Calu3 (cell line): ENCODE data around the gene ITPR2. TPM values are rescaled to one million over a fixed set of nuclear protein-coding genes. Genes with fewer than 3 reads are reported as not detected.

ENCODE experiments used
- BruUV-seq: library from RNA; stranded (reverse); fragments of 400-500 nt; replicated peaks from 2 replicates; lab custom pipeline; 2021; lab: Mats Ljungman, UMichigan
- CTCF ChIA-PET: fragments of 300-600 bp; sonication (Branson Sonifier 250); formaldehyde crosslinking; loops from one replicate; lab custom pipeline; 2022; ENCODE audit warnings: antibody characterized with exemption; lab: Charles Lee
- DNase-seq: peaks from one replicate; pipeline ENCODE4 v3.0.0; 2022
- H3K27ac Mint-ChIP-seq: one replicate; pipeline ENCODE4 v1.8.0; 2022; ENCODE audit warnings: mixed read lengths; ENCODE audit not compliant: unreplicated experiment
- H3K27me3 Mint-ChIP-seq: one replicate; pipeline ENCODE4 v1.8.0; 2022; ENCODE audit warnings: mixed read lengths; ENCODE audit not compliant: unreplicated experiment
- H3K36me3 Mint-ChIP-seq: one replicate; pipeline ENCODE4 v1.8.0; 2022; ENCODE audit warnings: mild to moderate bottlenecking, moderate library complexity, mixed read lengths; ENCODE audit not compliant: insufficient read depth, unreplicated experiment
- H3K4me1 Mint-ChIP-seq: one replicate; pipeline ENCODE4 v1.8.0; 2022; ENCODE audit warnings: mild to moderate bottlenecking, low read depth, mixed read lengths; ENCODE audit not compliant: unreplicated experiment
- H3K4me3 Mint-ChIP-seq: one replicate; pipeline ENCODE4 v1.8.0; 2022; ENCODE audit warnings: mild to moderate bottlenecking, low read depth, moderate library complexity, mixed read lengths; ENCODE audit not compliant: unreplicated experiment
- H3K9me3 Mint-ChIP-seq: one replicate; pipeline ENCODE4 v1.8.0; 2022; ENCODE audit warnings: low read depth, mixed read lengths; ENCODE audit not compliant: unreplicated experiment
- intact Hi-C: fragments of 100-400 bp; cut with micrococcal nuclease; formaldehyde crosslinking; loops from one replicate; pipeline ENCODE4 v1.10.0; 2022; ENCODE audit not compliant: unreplicated experiment
- total RNA-seq: library from RNA; stranded (reverse); gene quantifications from 2 replicates; pipeline ENCODE4 v1.2.3, GENCODE V29; 2022
- TF ChIP-seq, protein P1 (sequence below): fragments of 200-600 bp; IDR thresholded peaks from one replicate; pipeline ENCODE4 v1.8.0; 2022; ENCODE audit warnings: antibody characterized with exemption; ENCODE audit not compliant: unreplicated experiment

Gene ITPR2
- total RNA-seq, 1 experiment from 2014 or later: 2.5 TPM

DNA sequence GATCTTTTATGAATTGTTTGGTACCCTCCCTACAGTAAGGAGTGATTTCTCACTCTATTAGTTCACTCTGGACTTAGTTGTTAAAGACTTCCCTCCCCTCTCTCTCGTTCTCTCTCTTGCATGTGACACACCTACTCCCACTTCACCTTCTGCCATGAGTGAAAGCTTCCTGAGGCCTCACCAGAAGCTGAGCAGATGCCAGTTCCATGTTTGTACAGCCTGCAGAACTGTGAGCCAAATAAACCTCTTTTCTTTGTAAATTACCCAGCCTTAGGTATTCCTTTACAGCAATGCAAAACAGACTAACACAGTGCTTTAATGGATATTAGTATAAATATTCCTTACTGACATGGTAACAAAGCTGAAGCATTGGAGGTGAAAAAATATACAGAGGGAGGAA lies 450.0 kb downstream of the ITPR2 start:
- TF ChIP-seq, protein P1, sequence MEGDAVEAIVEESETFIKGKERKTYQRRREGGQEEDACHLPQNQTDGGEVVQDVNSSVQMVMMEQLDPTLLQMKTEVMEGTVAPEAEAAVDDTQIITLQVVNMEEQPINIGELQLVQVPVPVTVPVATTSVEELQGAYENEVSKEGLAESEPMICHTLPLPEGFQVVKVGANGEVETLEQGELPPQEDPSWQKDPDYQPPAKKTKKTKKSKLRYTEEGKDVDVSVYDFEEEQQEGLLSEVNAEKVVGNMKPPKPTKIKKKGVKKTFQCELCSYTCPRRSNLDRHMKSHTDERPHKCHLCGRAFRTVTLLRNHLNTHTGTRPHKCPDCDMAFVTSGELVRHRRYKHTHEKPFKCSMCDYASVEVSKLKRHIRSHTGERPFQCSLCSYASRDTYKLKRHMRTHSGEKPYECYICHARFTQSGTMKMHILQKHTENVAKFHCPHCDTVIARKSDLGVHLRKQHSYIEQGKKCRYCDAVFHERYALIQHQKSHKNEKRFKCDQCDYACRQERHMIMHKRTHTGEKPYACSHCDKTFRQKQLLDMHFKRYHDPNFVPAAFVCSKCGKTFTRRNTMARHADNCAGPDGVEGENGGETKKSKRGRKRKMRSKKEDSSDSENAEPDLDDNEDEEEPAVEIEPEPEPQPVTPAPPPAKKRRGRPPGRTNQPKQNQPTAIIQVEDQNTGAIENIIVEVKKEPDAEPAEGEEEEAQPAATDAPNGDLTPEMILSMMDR: no peak
- intact Hi-C loops: no loop called here
- no peaks in the 10 kb centered on the region for H3K36me3 Mint-ChIP-seq
- CTCF ChIA-PET: no interaction called here
- no peak for DNase-seq
- no peak overlapping the region for H3K4me3 Mint-ChIP-seq
- no TSS peak for BruUV-seq
- H3K27ac Mint-ChIP-seq: no peak overlapping the region
- H3K4me1 Mint-ChIP-seq: no peaks in the 10 kb centered on the region
- no peaks in the 10 kb centered on the region for H3K9me3 Mint-ChIP-seq
- H3K27me3 Mint-ChIP-seq: no peaks in the 10 kb centered on the region

DNA sequence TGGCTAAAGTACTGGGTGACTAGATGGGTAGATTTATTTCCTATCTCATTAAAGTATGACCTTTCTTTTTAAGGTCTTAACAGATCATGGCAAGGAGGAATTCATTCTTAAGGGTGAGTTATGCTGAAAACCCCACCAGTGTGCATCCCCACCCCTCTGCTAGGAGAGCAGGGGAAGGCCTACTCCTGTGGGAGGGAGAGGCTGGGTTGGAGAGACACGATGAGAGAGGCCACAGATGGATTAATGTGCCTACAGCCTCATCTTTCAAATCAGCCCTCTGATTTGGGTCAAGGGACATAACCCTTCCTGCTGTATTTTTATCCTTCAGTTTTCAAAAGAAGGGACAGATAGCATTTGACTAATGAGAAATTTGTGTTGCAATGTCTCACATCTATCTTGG lies 452.1 kb downstream of the ITPR2 start:
- Mint-ChIP-seq H3K9me3 (no peaks in the 10 kb centered on the region), H3K4me3 (no peak overlapping the region), H3K4me1 (no peaks in the 10 kb centered on the region), H3K27ac (no peak overlapping the region), H3K27me3 (no peaks in the 10 kb centered on the region), H3K36me3 (no peaks in the 10 kb centered on the region)
- BruUV-seq: no TSS peak
- DNase-seq: no peak
- intact Hi-C loops: no loop called here
- TF ChIP-seq, protein P1: no peak
- CTCF ChIA-PET: no interaction called here

DNA sequence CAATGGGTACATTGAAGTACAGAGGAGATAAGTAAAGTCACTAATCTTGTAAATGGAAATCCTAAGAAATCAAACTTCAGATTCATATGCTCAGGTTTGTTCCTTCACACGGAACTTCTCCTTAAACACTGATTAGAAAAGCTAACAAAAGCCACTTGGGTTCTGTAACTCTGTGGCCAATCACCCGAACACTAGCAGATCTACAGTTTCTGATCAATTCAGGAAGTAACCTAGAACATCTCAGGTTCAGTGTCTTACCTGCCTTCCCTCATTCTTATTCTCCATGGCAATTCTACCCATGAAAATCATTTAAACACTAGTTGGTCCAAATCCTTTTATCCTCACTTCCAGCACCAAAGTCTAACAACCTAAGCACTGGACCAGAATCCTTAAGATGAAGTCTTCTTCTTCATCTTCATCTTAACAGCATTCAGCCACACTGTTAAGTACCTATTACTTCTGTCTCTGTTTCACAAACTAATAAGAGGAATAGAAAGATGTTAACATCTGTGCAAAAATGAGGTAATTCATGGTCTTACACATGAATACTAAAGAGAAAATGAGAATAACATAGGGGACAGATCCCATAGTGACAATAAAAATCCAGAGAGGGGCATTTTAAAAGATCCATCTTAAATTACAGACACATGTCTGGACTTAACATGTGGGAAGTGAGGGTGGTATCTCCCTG lies 453.1 kb downstream of the ITPR2 start:
- Mint-ChIP-seq H3K36me3 (no peaks in the 10 kb centered on the region), H3K27me3 (no peaks in the 10 kb centered on the region), H3K9me3 (no peaks in the 10 kb centered on the region), H3K27ac (no peak overlapping the region), H3K4me3 (no peak overlapping the region), H3K4me1 (no peaks in the 10 kb centered on the region)
- CTCF ChIA-PET: no interaction called here
- DNase-seq: no peak
- intact Hi-C loops: no loop called here
- TF ChIP-seq, protein P1: no peak
- no TSS peak for BruUV-seq

DNA sequence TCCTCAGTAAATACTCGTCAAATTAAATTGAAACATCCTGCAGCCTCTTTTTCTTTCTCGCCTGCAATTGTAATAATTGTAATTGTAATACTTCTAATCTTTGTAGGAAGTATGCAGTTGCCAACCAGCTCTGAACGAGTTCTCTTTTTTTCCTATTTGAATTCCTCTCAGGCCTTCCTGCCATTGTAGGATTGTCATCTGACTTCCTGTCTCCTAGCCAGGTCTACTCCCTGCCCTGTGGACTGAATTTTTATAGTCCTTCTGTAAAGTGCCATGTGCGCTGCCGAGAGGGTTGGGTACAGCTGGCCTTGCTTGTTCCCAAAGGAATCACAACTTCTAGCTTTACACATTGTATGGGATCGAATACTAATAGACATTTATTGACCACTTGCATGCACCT lies 454.3 kb downstream of the ITPR2 start:
- intact Hi-C loops: no loop called here
- H3K36me3 Mint-ChIP-seq: no peaks in the 10 kb centered on the region
- H3K27me3 Mint-ChIP-seq: no peaks in the 10 kb centered on the region
- no peaks in the 10 kb centered on the region for H3K9me3 Mint-ChIP-seq
- no peaks in the 10 kb centered on the region for H3K4me1 Mint-ChIP-seq
- DNase-seq: no peak
- CTCF ChIA-PET: no interaction called here
- TF ChIP-seq, protein P1: no peak
- H3K27ac Mint-ChIP-seq: no peak overlapping the region
- no peak overlapping the region for H3K4me3 Mint-ChIP-seq
- BruUV-seq: no TSS peak
